ENCODE data around the gene WDR3.
"Not testable (repeated sequence)": the region's sequence is repeated elsewhere in the genome, so short reads cannot be mapped to it uniquely, and the experiment has no call there.

The WDR3 gene

GRCh38 chr1:117904485-117904884 lies 25.1 kb upstream of the WDR3 start:
- H3K9ac ChIP-seq (ENCODE audit: low read depth in 1 of 2, low read length in 2 of 2) = no peak overlapping the region
- H3K27me3 ChIP-seq (ENCODE audit: control insufficient read depth in 1 of 2, insufficient read depth in 2 of 2, low read length in 2 of 2) = no peaks in the 10 kb centered on the region
- H3K9me3 ChIP-seq (ENCODE audit: control insufficient read depth in 1 of 2, low read length in 2 of 2) = no peaks in the 10 kb centered on the region
- no peak overlapping the region for H3K4me3 ChIP-seq (ENCODE audit: low read depth in 1 of 2, low read length in 2 of 2)
- H3K27ac ChIP-seq (ENCODE audit: low read depth, low read length) = no peak overlapping the region
- no peaks in the 10 kb centered on the region for H3K4me1 ChIP-seq (ENCODE audit: control insufficient read depth in 1 of 2, insufficient read depth in 2 of 2, low read length in 2 of 2)
- H3K36me3 ChIP-seq (ENCODE audit: control insufficient read depth in 1 of 2, insufficient read depth in 2 of 2, low read length in 2 of 2) = peaks cover 28 to 57% of the 10 kb centered on the region in 2 donors

GRCh38 chr1:117905019-117905418 lies 24.5 kb upstream of the WDR3 start:
- H3K9me3 ChIP-seq (ENCODE audit: control insufficient read depth in 1 of 2, low read length in 2 of 2) = no peaks in the 10 kb centered on the region
- no peak overlapping the region for H3K4me3 ChIP-seq (ENCODE audit: low read depth in 1 of 2, low read length in 2 of 2)
- H3K4me1 ChIP-seq (ENCODE audit: control insufficient read depth in 1 of 2, insufficient read depth in 2 of 2, low read length in 2 of 2) = no peaks in the 10 kb centered on the region
- H3K27me3 ChIP-seq (ENCODE audit: control insufficient read depth in 1 of 2, insufficient read depth in 2 of 2, low read length in 2 of 2) = no peaks in the 10 kb centered on the region
- H3K27ac ChIP-seq (ENCODE audit: low read depth, low read length) = no peak overlapping the region
- no peak overlapping the region for H3K9ac ChIP-seq (ENCODE audit: low read depth in 1 of 2, low read length in 2 of 2)
- H3K36me3 ChIP-seq (ENCODE audit: control insufficient read depth in 1 of 2, insufficient read depth in 2 of 2, low read length in 2 of 2) = peaks cover 30 to 55% of the 10 kb centered on the region in 2 donors

GRCh38 chr1:117911051-117911450 lies 18.5 kb upstream of the WDR3 start:
- Histone ChIP-seq H3K9me3 (ENCODE audit: control insufficient read depth in 1 of 2, low read length in 2 of 2) (no peaks in the 10 kb centered on the region), H3K4me3 (ENCODE audit: low read depth in 1 of 2, low read length in 2 of 2) (no peak overlapping the region), H3K27me3 (ENCODE audit: control insufficient read depth in 1 of 2, insufficient read depth in 2 of 2, low read length in 2 of 2) (no peaks in the 10 kb centered on the region), H3K27ac (ENCODE audit: low read depth, low read length) (no peak overlapping the region), H3K36me3 (ENCODE audit: control insufficient read depth in 1 of 2, insufficient read depth in 2 of 2, low read length in 2 of 2) (peaks cover 19 to 65% of the 10 kb centered on the region in 2 donors), H3K4me1 (ENCODE audit: control insufficient read depth in 1 of 2, insufficient read depth in 2 of 2, low read length in 2 of 2) (no peaks in the 10 kb centered on the region), H3K9ac (ENCODE audit: low read depth in 1 of 2, low read length in 2 of 2) (no peak overlapping the region)

- Histone ChIP-seq H3K4me1 (ENCODE audit: control insufficient read depth in 1 of 2, insufficient read depth in 2 of 2, low read length in 2 of 2) (no peaks in the 10 kb centered on the region), H3K4me3 (ENCODE audit: low read depth in 1 of 2, low read length in 2 of 2) (no peak overlapping the region), H3K36me3 (ENCODE audit: control insufficient read depth in 1 of 2, insufficient read depth in 2 of 2, low read length in 2 of 2) (peaks cover 18 to 59% of the 10 kb centered on the region in 2 donors), H3K27ac (ENCODE audit: low read depth, low read length) (no peak overlapping the region), H3K9me3 (ENCODE audit: control insufficient read depth in 1 of 2, low read length in 2 of 2) (no peaks in the 10 kb centered on the region), H3K27me3 (ENCODE audit: control insufficient read depth in 1 of 2, insufficient read depth in 2 of 2, low read length in 2 of 2) (no peaks in the 10 kb centered on the region), H3K9ac (ENCODE audit: low read depth in 1 of 2, low read length in 2 of 2) (no peak overlapping the region)
Measured at GRCh38 chr1:117919376-117919775, 10.2 kb upstream of the WDR3 start.

GRCh38 chr1:117921991-117922390 lies 7.5 kb upstream of the WDR3 start:
- H3K4me3 ChIP-seq (ENCODE audit: low read depth in 1 of 2, low read length in 2 of 2) = no peak overlapping the region
- peaks cover 9 to 38% of the 10 kb centered on the region in 2 donors for H3K36me3 ChIP-seq (ENCODE audit: control insufficient read depth in 1 of 2, insufficient read depth in 2 of 2, low read length in 2 of 2)
- H3K4me1 ChIP-seq (ENCODE audit: control insufficient read depth in 1 of 2, insufficient read depth in 2 of 2, low read length in 2 of 2) = no peaks in the 10 kb centered on the region
- no peaks in the 10 kb centered on the region for H3K9me3 ChIP-seq (ENCODE audit: control insufficient read depth in 1 of 2, low read length in 2 of 2)
- no peak overlapping the region for H3K9ac ChIP-seq (ENCODE audit: low read depth in 1 of 2, low read length in 2 of 2)
- no peaks in the 10 kb centered on the region for H3K27me3 ChIP-seq (ENCODE audit: control insufficient read depth in 1 of 2, insufficient read depth in 2 of 2, low read length in 2 of 2)
- H3K27ac ChIP-seq (ENCODE audit: low read depth, low read length) = no peak overlapping the region

GRCh38 chr1:117922717-117923116 lies 6.8 kb upstream of the WDR3 start:
- H3K27ac ChIP-seq (ENCODE audit: low read depth, low read length); H3K27me3 ChIP-seq (ENCODE audit: control insufficient read depth in 1 of 2, insufficient read depth in 2 of 2, low read length in 2 of 2); H3K9me3 ChIP-seq (ENCODE audit: control insufficient read depth in 1 of 2, low read length in 2 of 2); H3K4me1 ChIP-seq (ENCODE audit: control insufficient read depth in 1 of 2, insufficient read depth in 2 of 2, low read length in 2 of 2); H3K9ac ChIP-seq (ENCODE audit: low read depth in 1 of 2, low read length in 2 of 2); H3K4me3 ChIP-seq (ENCODE audit: low read depth in 1 of 2, low read length in 2 of 2): not testable (repeated sequence)
- peaks cover 9 to 34% of the 10 kb centered on the region in 2 donors for H3K36me3 ChIP-seq (ENCODE audit: control insufficient read depth in 1 of 2, insufficient read depth in 2 of 2, low read length in 2 of 2)

- H3K9ac ChIP-seq (ENCODE audit: low read depth in 1 of 2, low read length in 2 of 2) = no peak overlapping the region
- peaks cover 11 to 21% of the 10 kb centered on the region in 2 donors for H3K4me1 ChIP-seq (ENCODE audit: control insufficient read depth in 1 of 2, insufficient read depth in 2 of 2, low read length in 2 of 2)
- H3K4me3 ChIP-seq (ENCODE audit: low read depth in 1 of 2, low read length in 2 of 2) = no peak overlapping the region
- no peak overlapping the region for H3K27ac ChIP-seq (ENCODE audit: low read depth, low read length)
- no peaks in the 10 kb centered on the region for H3K27me3 ChIP-seq (ENCODE audit: control insufficient read depth in 1 of 2, insufficient read depth in 2 of 2, low read length in 2 of 2)
- no peaks in the 10 kb centered on the region for H3K9me3 ChIP-seq (ENCODE audit: control insufficient read depth in 1 of 2, low read length in 2 of 2)
- peaks cover 0 to 11% of the 10 kb centered on the region in 2 donors for H3K36me3 ChIP-seq (ENCODE audit: control insufficient read depth in 1 of 2, insufficient read depth in 2 of 2, low read length in 2 of 2)
Measured at GRCh38 chr1:117925981-117926380, 3.6 kb upstream of the WDR3 start.

GRCh38 chr1:117928881-117929342 lies 627 bp upstream of the WDR3 start:
- H3K27ac ChIP-seq (ENCODE audit: low read depth, low read length) = peak overlapping the region; percentile 90
- peaks cover 0 to 10% of the 10 kb centered on the region in 2 donors for H3K36me3 ChIP-seq (ENCODE audit: control insufficient read depth in 1 of 2, insufficient read depth in 2 of 2, low read length in 2 of 2)
- H3K27me3 ChIP-seq (ENCODE audit: control insufficient read depth in 1 of 2, insufficient read depth in 2 of 2, low read length in 2 of 2) = no peaks in the 10 kb centered on the region
- peak overlapping the region; percentile 99 for H3K4me3 ChIP-seq (ENCODE audit: low read depth in 1 of 2, low read length in 2 of 2)
- peak overlapping the region; percentile 90 for H3K9ac ChIP-seq (ENCODE audit: low read depth in 1 of 2, low read length in 2 of 2)
- H3K9me3 ChIP-seq (ENCODE audit: control insufficient read depth in 1 of 2, low read length in 2 of 2) = no peaks in the 10 kb centered on the region
- H3K4me1 ChIP-seq (ENCODE audit: control insufficient read depth in 1 of 2, insufficient read depth in 2 of 2, low read length in 2 of 2) = peaks cover 21 to 24% of the 10 kb centered on the region in 2 donors

- Histone ChIP-seq H3K27ac (ENCODE audit: low read depth, low read length) (peak overlapping the region; percentile 22), H3K4me3 (ENCODE audit: low read depth in 1 of 2, low read length in 2 of 2) (peak overlapping the region; percentile 99), H3K4me1 (ENCODE audit: control insufficient read depth in 1 of 2, insufficient read depth in 2 of 2, low read length in 2 of 2) (peaks cover 21 to 24% of the 10 kb centered on the region in 2 donors)
Measured at GRCh38 chr1:117930173-117930447, 571 bp downstream of the WDR3 start.

GRCh38 chr1:117930484-117930883 lies 945 bp downstream of the WDR3 start:
- H3K4me3 ChIP-seq (ENCODE audit: low read depth in 1 of 2, low read length in 2 of 2) = peak overlapping the region; percentile 99
- peaks cover 6 to 9% of the 10 kb centered on the region in 2 donors for H3K36me3 ChIP-seq (ENCODE audit: control insufficient read depth in 1 of 2, insufficient read depth in 2 of 2, low read length in 2 of 2)
- H3K9me3 ChIP-seq (ENCODE audit: control insufficient read depth in 1 of 2, low read length in 2 of 2) = no peaks in the 10 kb centered on the region
- no peak overlapping the region for H3K27ac ChIP-seq (ENCODE audit: low read depth, low read length)
- H3K9ac ChIP-seq (ENCODE audit: low read depth in 1 of 2, low read length in 2 of 2) = peak overlapping the region; percentile 90
- H3K27me3 ChIP-seq (ENCODE audit: control insufficient read depth in 1 of 2, insufficient read depth in 2 of 2, low read length in 2 of 2) = no peaks in the 10 kb centered on the region
- H3K4me1 ChIP-seq (ENCODE audit: control insufficient read depth in 1 of 2, insufficient read depth in 2 of 2, low read length in 2 of 2) = peaks cover 21 to 24% of the 10 kb centered on the region in 2 donors

More at GRCh38 chr1:117930173-117930447, 571 bp downstream of the WDR3 start:
- no peaks in the 10 kb centered on the region for H3K9me3 ChIP-seq (ENCODE audit: control insufficient read depth in 1 of 2, low read length in 2 of 2)
- H3K36me3 ChIP-seq (ENCODE audit: control insufficient read depth in 1 of 2, insufficient read depth in 2 of 2, low read length in 2 of 2) = peaks cover 6 to 9% of the 10 kb centered on the region in 2 donors
- no peaks in the 10 kb centered on the region for H3K27me3 ChIP-seq (ENCODE audit: control insufficient read depth in 1 of 2, insufficient read depth in 2 of 2, low read length in 2 of 2)
- H3K9ac ChIP-seq (ENCODE audit: low read depth in 1 of 2, low read length in 2 of 2) = peak overlapping the region; percentile 90

GRCh38 chr1:117932576-117932975 lies 3.0 kb downstream of the WDR3 start:
- Histone ChIP-seq H3K9ac (ENCODE audit: low read depth in 1 of 2, low read length in 2 of 2) (no peak overlapping the region), H3K27me3 (ENCODE audit: control insufficient read depth in 1 of 2, insufficient read depth in 2 of 2, low read length in 2 of 2) (no peaks in the 10 kb centered on the region), H3K27ac (ENCODE audit: low read depth, low read length) (no peak overlapping the region), H3K9me3 (ENCODE audit: control insufficient read depth in 1 of 2, low read length in 2 of 2) (no peaks in the 10 kb centered on the region), H3K4me3 (ENCODE audit: low read depth in 1 of 2, low read length in 2 of 2) (no peak overlapping the region), H3K36me3 (ENCODE audit: control insufficient read depth in 1 of 2, insufficient read depth in 2 of 2, low read length in 2 of 2) (peaks cover 6 to 19% of the 10 kb centered on the region in 2 donors), H3K4me1 (ENCODE audit: control insufficient read depth in 1 of 2, insufficient read depth in 2 of 2, low read length in 2 of 2) (peaks cover 18 to 24% of the 10 kb centered on the region in 2 donors)
